H9 (cell line): ENCODE measurements around the gene ACP6. TPM values are rescaled to one million over a fixed set of nuclear protein-coding genes. Genes with fewer than 3 reads are reported as not detected.

Experiments used
- DNase-seq: peaks from one replicate; pipeline ENCODE4 v3.0.0-alpha.2; 2017
- H2AFZ ChIP-seq: one replicate; pipeline ENCODE4 v1.6.1; 2013; ENCODE audit warnings: mild to moderate bottlenecking, low read length, control low read depth, moderate library complexity
- H2AK5ac ChIP-seq: 2 replicates; pipeline ENCODE4 v1.6.1; 2013; ENCODE audit warnings: low read length, control low read depth, mixed read lengths; ENCODE audit not compliant: insufficient read length
- H2BK120ac ChIP-seq: one replicate; pipeline ENCODE4 v1.6.1; 2013; ENCODE audit warnings: low read depth, mild to moderate bottlenecking, low read length, control low read depth, inconsistent platforms; ENCODE audit not compliant: poor library complexity, severe bottlenecking
- H2BK12ac ChIP-seq: 2 replicates; pipeline ENCODE4 v1.6.1; 2013; ENCODE audit warnings: low read length, control low read depth, mixed read lengths, low read depth; ENCODE audit not compliant: insufficient read length
- H2BK15ac ChIP-seq: 2 replicates; pipeline ENCODE4 v1.6.1; 2013; ENCODE audit warnings: low read depth, low read length, control low read depth
- H2BK20ac ChIP-seq: one replicate; pipeline ENCODE4 v1.6.1; 2013; ENCODE audit warnings: low read depth, mild to moderate bottlenecking, low read length, control low read depth, inconsistent platforms; ENCODE audit not compliant: poor library complexity, severe bottlenecking
- H2BK5ac ChIP-seq: 2 replicates; pipeline ENCODE4 v1.6.1; 2013; ENCODE audit warnings: low read length, control low read depth, mixed read lengths; ENCODE audit not compliant: insufficient read length
- H3K14ac ChIP-seq: 2 replicates; pipeline ENCODE4 v1.6.1; 2013; ENCODE audit warnings: low read length, control low read depth; ENCODE audit not compliant: insufficient read depth
- H3K18ac ChIP-seq: 2 replicates; pipeline ENCODE4 v1.6.1; 2013; ENCODE audit warnings: low read depth, mild to moderate bottlenecking, mixed read lengths, low read length, control low read depth; ENCODE audit not compliant: insufficient read length
- H3K23ac ChIP-seq: 2 replicates; pipeline ENCODE4 v1.6.1; 2013; ENCODE audit warnings: low read length, control low read depth, mixed read lengths, low read depth; ENCODE audit not compliant: insufficient read length
- H3K23me2 ChIP-seq: 2 replicates; pipeline ENCODE4 v1.6.1; 2013; ENCODE audit warnings: low read depth, mild to moderate bottlenecking, mixed read lengths, low read length, control low read depth; ENCODE audit not compliant: insufficient read length, poor library complexity, severe bottlenecking
- H3K27ac ChIP-seq: 2 replicates; pipeline ENCODE4 v1.5.1; 2013; ENCODE audit warnings: low read length, control low read depth, mixed read lengths, low read depth; ENCODE audit not compliant: insufficient read length
- H3K27me3 ChIP-seq: 2 replicates; pipeline ENCODE4 v1.6.1; 2013; ENCODE audit warnings: low read length, control low read depth, inconsistent platforms; ENCODE audit not compliant: insufficient read depth
- H3K4ac ChIP-seq: 2 replicates; pipeline ENCODE4 v1.6.1; 2013; ENCODE audit warnings: low read depth, mild to moderate bottlenecking, control low read depth, inconsistent platforms, low read length, moderate library complexity
- H3K4me1 ChIP-seq: 2 replicates; pipeline ENCODE4 v1.6.1; 2013; ENCODE audit warnings: low read length, control low read depth, inconsistent platforms; ENCODE audit not compliant: insufficient read depth
- H3K4me2 ChIP-seq: 2 replicates; pipeline ENCODE4 v1.6.1; 2013; ENCODE audit warnings: low read length, control low read depth, mixed read lengths; ENCODE audit not compliant: insufficient read length, insufficient read depth
- H3K56ac ChIP-seq: 2 replicates; pipeline ENCODE4 v1.6.1; 2013; ENCODE audit warnings: low read depth, mild to moderate bottlenecking, mixed read lengths, low read length, control low read depth; ENCODE audit not compliant: insufficient read length
- H3K79me1 ChIP-seq: 2 replicates; pipeline ENCODE4 v1.6.1; 2013; ENCODE audit warnings: low read depth, mild to moderate bottlenecking, moderate library complexity, low read length, control low read depth, inconsistent platforms; ENCODE audit not compliant: insufficient read depth, poor library complexity, severe bottlenecking
- H3K79me2 ChIP-seq: 2 replicates; pipeline ENCODE4 v1.6.1; 2013; ENCODE audit warnings: low read length, control low read depth, inconsistent platforms; ENCODE audit not compliant: insufficient read depth
- H3K9ac ChIP-seq: 2 replicates; pipeline ENCODE4 v1.6.1; 2013; ENCODE audit warnings: low read length, control low read depth, mixed read lengths; ENCODE audit not compliant: insufficient read length; ENCODE audit errors: extremely low read depth
- H3K9me3 ChIP-seq: one replicate; pipeline ENCODE4 v1.6.1; 2013; ENCODE audit warnings: low read depth, low read length, inconsistent platforms; ENCODE audit not compliant: control insufficient read depth
- H3T11ph ChIP-seq: one replicate; pipeline ENCODE4 v1.6.1; 2013; ENCODE audit warnings: mild to moderate bottlenecking, low read length, control low read depth, inconsistent platforms
- H4K20me1 ChIP-seq: one replicate; pipeline ENCODE4 v1.6.1; 2013; ENCODE audit not compliant: control insufficient read depth, insufficient read length, insufficient read depth
- H4K5ac ChIP-seq: 2 replicates; pipeline ENCODE4 v1.6.1; 2013; ENCODE audit warnings: low read depth, mild to moderate bottlenecking, mixed read lengths, low read length, control low read depth; ENCODE audit not compliant: insufficient read length
- H4K8ac ChIP-seq: replicated peaks from 2 replicates; pipeline ENCODE4 v1.6.1; 2013; ENCODE audit warnings: low read length, control low read depth, mixed read lengths, low read depth; ENCODE audit not compliant: insufficient read length
- H4K91ac ChIP-seq: 2 replicates; pipeline ENCODE4 v1.6.1; 2013; ENCODE audit warnings: low read depth, mild to moderate bottlenecking, moderate library complexity, mixed read lengths, low read length, control low read depth; ENCODE audit not compliant: insufficient read length
- H3K27ac Mint-ChIP-seq, 3 experiments: 2 replicates in 2 of 3; 3 replicates in 1 of 3; pipeline ENCODE4 v1.8.0; 2020 to 2021; ENCODE audit warnings: mixed read lengths in 3 of 3, mild to moderate bottlenecking in 1 of 3, moderate library complexity in 1 of 3
- H3K27me3 Mint-ChIP-seq: 2 replicates; pipeline ENCODE4 v1.8.0; 2021; ENCODE audit warnings: low read depth, mild to moderate bottlenecking, moderate library complexity, mixed read lengths
- H3K36me3 Mint-ChIP-seq, 3 experiments: 2 replicates in 2 of 3; 3 replicates in 1 of 3; pipeline ENCODE4 v1.8.0; 2020 to 2021; ENCODE audit warnings: low read depth in 3 of 3, mixed read lengths in 3 of 3; ENCODE audit not compliant: insufficient read depth in 1 of 3
- H3K4me1 Mint-ChIP-seq, 2 experiments: 2 replicates each; pipeline ENCODE4 v1.8.0; 2020; ENCODE audit warnings: mixed read lengths in 2 of 2
- H3K4me3 Mint-ChIP-seq, 2 experiments: 2 replicates in 1 of 2; 3 replicates in 1 of 2; pipeline ENCODE4 v1.8.0; 2020 to 2021; ENCODE audit warnings: mild to moderate bottlenecking in 2 of 2, mixed read lengths in 2 of 2, moderate library complexity in 1 of 2
- H3K9me3 Mint-ChIP-seq, 2 experiments: 2 replicates in 1 of 2; 3 replicates in 1 of 2; pipeline ENCODE4 v1.8.0; 2020; ENCODE audit warnings: mild to moderate bottlenecking in 2 of 2, mixed read lengths in 2 of 2, moderate library complexity in 1 of 2
- CTCF ChIP-seq: fragments of 200-600 bp; sonication (generic); conservative IDR thresholded peaks from 3 replicates; pipeline ENCODE4 v1.8.0; 2021; ENCODE audit warnings: antibody characterized with exemption, mild to moderate bottlenecking
- WGBS: extraction: QIAGEN DNeasy Blood & Tissue Kit; methylation state at CpG from one replicate; pipeline ENCODE4 v1.1.7; 2013; ENCODE audit warnings: missing lambda C conversion rate, low lambda C conversion rate, mixed read lengths; ENCODE audit not compliant: insufficient read length; ENCODE audit errors: extremely low coverage; 5-methylcytosine and 5-hydroxymethylcytosine counted together
- total RNA-seq: library from RNA; stranded (reverse); gene quantifications from 2 replicates; pipeline ENCODE4 v1.2.1, GENCODE V29; 2021

The ACP6 gene
- total RNA-seq, 1 experiment from 2014 or later, result 17.1 TPM

GRCh38 chr1:147699686-147700041, 29.3 kb upstream of the ACP6 start:
- Mint-ChIP-seq H3K36me3 (no peaks in the 10 kb centered on the region), H3K9me3 (no peaks in the 10 kb centered on the region), H3K4me1 (peaks cover 8 to 10% of the 10 kb centered on the region in 2 experiments), H3K27ac (no peak overlapping the region), H3K27me3 (peaks cover 5% of the 10 kb centered on the region; the same call in 1 of the 2 replicates), H3K4me3 (no peak overlapping the region)
- H3K4me2 ChIP-seq, result no peak overlapping the region
- H3K56ac ChIP-seq, result no peak overlapping the region
- no peak overlapping the region for H3K27ac ChIP-seq
- DNase-seq, result no peak
- H2BK12ac ChIP-seq, result no peak overlapping the region
- no peak overlapping the region for H4K91ac ChIP-seq
- H2BK5ac ChIP-seq, result no peak overlapping the region
- no peaks in the 10 kb centered on the region for H3K79me1 ChIP-seq
- H3K27me3 ChIP-seq, result no peaks in the 10 kb centered on the region
- H3T11ph ChIP-seq, result no peak overlapping the region
- no peak overlapping the region for H2BK120ac ChIP-seq
- H3K23ac ChIP-seq, result no peak overlapping the region
- no peak overlapping the region for H3K9ac ChIP-seq
- no peak overlapping the region for H3K14ac ChIP-seq
- H3K23me2 ChIP-seq, result no peaks in the 10 kb centered on the region
- no peak overlapping the region for H4K5ac ChIP-seq
- H3K9me3 ChIP-seq, result no peaks in the 10 kb centered on the region
- no peak for TF ChIP-seq CTCF
- H2AK5ac ChIP-seq, result no peak overlapping the region
- H4K20me1 ChIP-seq, result no peaks in the 10 kb centered on the region
- no peaks in the 10 kb centered on the region for H3K4me1 ChIP-seq
- no peak overlapping the region for H3K4ac ChIP-seq
- WGBS, result no CpG with 5 or more reads among the region's 3 CpGs
- H2BK20ac ChIP-seq, result no peak overlapping the region
- H3K79me2 ChIP-seq, result no peaks in the 10 kb centered on the region
- no peak overlapping the region for H4K8ac ChIP-seq
- no peak overlapping the region for H2AFZ ChIP-seq
- H2BK15ac ChIP-seq, result no peak overlapping the region
- no peak overlapping the region for H3K18ac ChIP-seq
